ENCODE results near the gene FUT7.

The FUT7 gene

DNA sequence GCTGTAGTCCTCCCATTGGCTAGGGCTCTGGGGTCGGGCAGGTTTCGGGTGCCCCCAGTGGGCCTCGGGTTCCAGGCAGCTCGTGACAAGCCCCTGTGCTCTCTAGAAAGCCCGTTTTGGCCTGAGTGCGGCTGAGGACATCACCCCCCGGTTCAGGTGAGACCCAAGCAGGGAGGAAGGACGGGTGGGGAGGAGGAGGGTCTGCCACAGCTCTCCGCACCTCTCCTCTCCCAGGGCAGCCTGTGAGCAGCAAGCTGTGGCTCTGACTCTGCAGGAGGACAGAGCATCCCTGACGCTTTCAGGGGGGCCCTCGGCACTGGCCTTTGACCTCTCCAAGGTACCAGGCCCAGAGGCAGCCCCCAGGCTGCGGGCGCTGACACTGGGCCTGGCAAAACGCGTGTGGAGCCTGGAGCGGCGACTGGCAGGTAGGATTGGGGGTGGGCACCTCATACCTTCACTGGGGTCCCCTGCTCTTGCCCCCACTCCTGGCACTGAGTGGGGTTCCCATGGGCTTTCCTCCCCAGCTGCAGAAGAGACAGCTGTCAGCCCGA is 39.0 kb downstream of the FUT7 start:
- Histone ChIP-seq H3K36me3 (ENCODE audit: insufficient read depth, low read length) (no peaks in the 10 kb centered on the region), H3K27ac (ENCODE audit: low read depth, low read length) (peak overlapping the region; percentile 76), H3K4me3 (ENCODE audit: low read depth in 1 of 2, low read length in 2 of 2) (peak overlapping the region; percentile 81 to 84), H3K27me3 (ENCODE audit: control insufficient read depth in 1 of 2, insufficient read depth in 2 of 2, low read length in 2 of 2) (peaks cover 13 to 46% of the 10 kb centered on the region in 2 donors), H3K9me3 (ENCODE audit: low read length) (no peaks in the 10 kb centered on the region), H3K4me1 (ENCODE audit: insufficient read depth, low read length) (peaks cover 17% of the 10 kb centered on the region), H3K9ac (ENCODE audit: low read length) (no peak overlapping the region)

DNA sequence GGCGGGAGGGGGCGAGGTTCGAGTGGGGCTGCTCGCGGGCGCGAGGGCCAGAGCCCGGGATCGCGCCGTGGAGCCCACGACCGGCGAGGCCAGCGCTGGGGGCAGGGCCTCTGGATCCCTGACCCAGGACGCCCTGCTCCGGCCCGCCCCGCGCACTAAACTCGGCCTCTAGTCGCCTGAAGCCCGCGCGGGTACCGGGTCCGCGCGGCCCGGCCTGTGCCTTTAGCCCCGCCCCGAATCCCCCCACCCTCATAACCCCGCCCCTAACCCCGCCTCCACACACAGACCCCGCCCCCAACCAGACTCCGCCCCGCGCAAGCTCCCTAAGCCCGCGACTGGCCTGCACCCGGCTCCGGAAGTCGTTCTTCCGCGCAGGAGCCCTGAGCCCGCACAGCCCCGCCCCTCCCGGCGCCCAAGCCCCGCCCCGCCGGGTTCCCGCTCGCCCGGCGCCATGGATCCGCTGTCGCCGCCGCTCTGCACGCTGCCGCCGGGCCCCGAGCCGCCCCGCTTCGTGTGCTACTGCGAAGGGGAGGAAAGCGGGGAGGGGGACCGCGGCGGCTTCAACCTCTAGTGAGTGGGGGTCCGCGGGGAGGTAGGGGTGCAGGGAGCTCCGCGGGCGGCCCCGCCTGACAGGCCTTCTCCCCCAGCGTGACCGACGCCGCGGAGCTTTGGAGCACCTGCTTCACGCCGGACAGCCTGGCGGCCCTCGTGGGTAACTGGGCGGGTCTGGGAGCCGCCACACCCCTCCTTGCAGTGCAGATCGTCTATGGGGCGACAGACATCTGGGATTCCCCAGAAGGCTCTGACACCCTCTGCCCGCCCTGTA is 39.7 kb downstream of the FUT7 start, which contains the start of gene PAXX:
TSS of gene PAXX (plus strand) at position 430 of the 826 bp plus-strand sequence. CDS start at position 452, 22 bp downstream.
- H3K27ac ChIP-seq (ENCODE audit: low read depth, low read length), result peak within 1 kb of the TSS; percentile 76
- H3K9ac ChIP-seq (ENCODE audit: low read length), result no peak within 1 kb of the TSS
- no peaks in the 10 kb centered on the region for H3K9me3 ChIP-seq (ENCODE audit: low read length)
- peaks cover 17% of the 10 kb centered on the region for H3K4me1 ChIP-seq (ENCODE audit: insufficient read depth, low read length)
- H3K27me3 ChIP-seq (ENCODE audit: control insufficient read depth in 1 of 2, insufficient read depth in 2 of 2, low read length in 2 of 2), result peaks cover 12 to 42% of the 10 kb centered on the region in 2 donors
- no peaks in the 10 kb centered on the region for H3K36me3 ChIP-seq (ENCODE audit: insufficient read depth, low read length)
- H3K4me3 ChIP-seq (ENCODE audit: low read depth in 1 of 2, low read length in 2 of 2), result peak within 1 kb of the TSS; percentile 81 to 84

DNA sequence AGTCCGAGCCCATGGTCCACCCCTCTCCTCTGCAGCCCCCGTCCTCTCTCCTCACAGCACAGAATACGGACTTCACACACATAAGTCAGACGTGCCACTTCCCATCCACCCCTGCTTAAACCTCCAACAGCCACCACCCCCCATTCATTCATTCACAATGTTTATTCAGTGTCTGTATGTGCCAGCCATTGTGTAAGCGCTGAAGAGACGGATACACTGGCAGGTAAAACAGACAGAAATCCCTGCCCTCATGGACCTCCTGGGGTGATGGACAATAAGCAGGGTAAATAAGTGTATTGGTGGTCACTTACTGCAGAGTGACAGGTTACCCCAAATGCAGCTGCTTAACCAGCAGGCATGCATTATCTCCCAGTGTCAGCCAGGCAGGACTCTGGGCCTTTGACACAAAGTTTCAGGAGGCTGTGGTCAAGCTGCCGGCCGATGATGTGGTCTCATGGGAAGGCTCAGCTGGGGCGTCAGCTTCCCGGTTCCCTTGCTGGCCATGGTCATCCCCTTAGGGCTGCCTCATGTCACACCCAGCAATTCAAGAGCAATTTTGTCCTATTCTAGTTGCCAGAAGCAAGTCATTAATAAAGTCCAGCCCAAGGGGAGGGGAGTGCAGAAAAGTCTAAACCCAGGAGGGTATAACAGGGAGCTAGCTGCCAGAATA is 41.5 kb downstream of the FUT7 start:
- Histone ChIP-seq H3K9ac (ENCODE audit: low read length) (no peak overlapping the region), H3K4me1 (ENCODE audit: insufficient read depth, low read length) (peaks cover 11% of the 10 kb centered on the region), H3K27ac (ENCODE audit: low read depth, low read length) (no peak overlapping the region), H3K36me3 (ENCODE audit: insufficient read depth, low read length) (no peaks in the 10 kb centered on the region), H3K27me3 (ENCODE audit: control insufficient read depth in 1 of 2, insufficient read depth in 2 of 2, low read length in 2 of 2) (peaks cover 0 to 34% of the 10 kb centered on the region in 2 donors), H3K9me3 (ENCODE audit: low read length) (no peaks in the 10 kb centered on the region), H3K4me3 (ENCODE audit: low read depth in 1 of 2, low read length in 2 of 2) (no peak overlapping the region)

DNA sequence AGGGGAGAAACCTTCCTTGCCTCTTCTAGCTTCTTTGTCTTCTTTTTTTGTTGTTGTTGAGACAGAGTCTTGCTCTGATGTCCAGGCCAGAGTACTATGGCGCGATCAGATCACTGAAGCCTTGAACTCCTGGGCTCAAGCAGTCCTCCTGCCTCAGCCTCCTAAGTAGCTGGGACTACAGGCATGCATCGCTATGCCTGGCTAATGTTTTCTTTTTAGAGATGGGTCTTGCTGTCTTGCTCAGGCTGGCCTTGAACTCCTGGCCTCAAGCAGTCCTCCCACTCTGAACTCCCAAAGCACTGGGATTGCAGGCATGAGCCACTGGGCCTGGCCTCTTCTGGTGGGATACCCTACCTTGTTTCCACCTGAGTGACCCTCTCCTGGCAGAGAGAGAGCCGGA is 43.0 kb downstream of the FUT7 start:
- Histone ChIP-seq H3K27ac (ENCODE audit: low read depth, low read length) (no peak overlapping the region), H3K9ac (ENCODE audit: low read length) (no peak overlapping the region), H3K27me3 (ENCODE audit: control insufficient read depth in 1 of 2, insufficient read depth in 2 of 2, low read length in 2 of 2) (peaks cover 0 to 34% of the 10 kb centered on the region in 2 donors), H3K9me3 (ENCODE audit: low read length) (no peaks in the 10 kb centered on the region), H3K4me1 (ENCODE audit: insufficient read depth, low read length) (peaks cover 11% of the 10 kb centered on the region), H3K4me3 (ENCODE audit: low read depth in 1 of 2, low read length in 2 of 2) (no peak overlapping the region), H3K36me3 (ENCODE audit: insufficient read depth, low read length) (no peaks in the 10 kb centered on the region)

DNA sequence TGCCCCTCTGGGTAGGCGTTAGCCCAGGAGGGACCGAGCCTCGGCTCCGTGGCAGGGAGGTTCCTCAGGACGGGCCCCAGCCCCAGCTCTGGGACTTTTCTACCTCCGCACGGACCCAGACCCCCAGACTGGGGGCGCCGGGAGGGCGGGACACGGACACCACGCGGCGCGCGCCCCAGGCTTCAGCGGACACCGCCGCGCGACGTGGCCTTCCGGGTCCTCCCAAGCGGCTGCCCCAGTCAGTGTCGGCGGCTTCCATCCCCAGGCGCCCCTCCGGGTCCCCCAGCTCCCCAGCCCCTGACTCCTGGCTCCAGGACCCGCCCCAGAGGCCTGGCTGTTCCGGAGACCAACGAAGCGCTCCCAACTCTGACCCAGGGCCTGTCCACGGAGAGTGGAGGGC is 46.0 kb downstream of the FUT7 start:
- H3K4me1 ChIP-seq (ENCODE audit: insufficient read depth, low read length), result no peaks in the 10 kb centered on the region
- no peaks in the 10 kb centered on the region for H3K9me3 ChIP-seq (ENCODE audit: low read length)
- peaks cover 0 to 36% of the 10 kb centered on the region in 2 donors for H3K27me3 ChIP-seq (ENCODE audit: control insufficient read depth in 1 of 2, insufficient read depth in 2 of 2, low read length in 2 of 2)
- H3K36me3 ChIP-seq (ENCODE audit: insufficient read depth, low read length), result no peaks in the 10 kb centered on the region
- no peak overlapping the region for H3K9ac ChIP-seq (ENCODE audit: low read length)
- no peak overlapping the region for H3K4me3 ChIP-seq (ENCODE audit: low read depth in 1 of 2, low read length in 2 of 2)
- H3K27ac ChIP-seq (ENCODE audit: low read depth, low read length), result no peak overlapping the region

DNA sequence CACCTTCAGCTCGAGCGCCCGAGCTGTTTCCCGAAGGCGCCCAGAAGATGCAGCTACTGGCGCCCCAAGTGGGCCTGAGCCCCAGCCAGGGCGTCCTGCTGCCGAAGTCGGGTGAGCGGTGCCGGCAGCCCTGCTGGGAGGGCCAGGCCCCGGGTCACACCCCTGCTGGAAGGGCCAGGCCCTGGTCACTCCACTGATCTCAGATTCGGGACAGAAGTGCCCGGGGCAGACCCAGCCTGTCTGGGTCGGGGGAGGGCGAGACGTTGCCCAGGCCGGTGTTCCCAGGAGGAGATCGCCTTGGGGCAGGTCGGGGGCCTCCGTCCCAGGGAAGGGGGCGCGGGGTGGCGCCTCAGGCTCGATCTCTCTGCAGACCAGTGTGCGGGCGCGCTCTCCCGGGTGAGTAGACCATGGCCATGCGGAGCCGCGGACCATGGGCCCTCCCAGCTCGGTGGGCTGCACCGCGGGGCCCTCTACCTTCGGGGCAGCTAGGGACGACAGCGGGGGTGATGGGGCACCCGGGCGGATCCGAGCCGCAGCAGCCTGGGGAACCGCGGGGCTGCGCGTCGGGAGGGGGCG is 46.8 kb downstream of the FUT7 start:
- Histone ChIP-seq H3K9me3 (ENCODE audit: low read length) (no peaks in the 10 kb centered on the region), H3K27me3 (ENCODE audit: control insufficient read depth in 1 of 2, insufficient read depth in 2 of 2, low read length in 2 of 2) (peaks cover 0 to 36% of the 10 kb centered on the region in 2 donors), H3K4me3 (ENCODE audit: low read depth in 1 of 2, low read length in 2 of 2) (no peak overlapping the region), H3K4me1 (ENCODE audit: insufficient read depth, low read length) (no peaks in the 10 kb centered on the region), H3K36me3 (ENCODE audit: insufficient read depth, low read length) (no peaks in the 10 kb centered on the region), H3K27ac (ENCODE audit: low read depth, low read length) (no peak overlapping the region), H3K9ac (ENCODE audit: low read length) (no peak overlapping the region)

DNA sequence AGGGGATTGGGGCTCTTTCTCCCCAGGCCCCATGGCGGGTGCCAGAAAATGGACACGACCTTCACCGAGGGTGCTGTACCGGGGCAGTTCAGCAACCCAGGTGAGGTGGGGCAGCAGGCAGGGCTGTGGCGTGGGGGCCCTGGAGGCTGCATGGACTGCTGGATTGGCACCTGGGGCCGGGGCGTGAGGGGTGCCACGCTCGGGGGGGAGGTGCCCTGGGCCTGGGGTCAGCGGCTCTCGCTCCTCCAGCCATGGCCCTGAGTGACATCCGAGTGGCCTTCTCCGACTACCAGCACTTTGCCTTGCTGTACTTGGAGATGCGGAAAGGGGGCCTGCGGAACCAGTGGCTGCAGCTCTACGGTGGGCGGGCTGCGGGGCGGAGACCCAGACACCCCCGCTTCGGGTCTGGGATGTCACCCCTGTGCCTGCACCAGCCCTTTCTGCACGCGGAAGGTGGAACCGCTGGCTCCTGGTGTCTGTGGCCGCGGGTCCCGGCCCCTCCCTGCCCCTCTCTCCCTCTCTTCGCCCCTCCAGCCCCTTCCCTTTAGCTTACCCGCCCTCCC is 47.3 kb downstream of the FUT7 start:
- no peaks in the 10 kb centered on the region for H3K36me3 ChIP-seq (ENCODE audit: insufficient read depth, low read length)
- no peak overlapping the region for H3K4me3 ChIP-seq (ENCODE audit: low read depth in 1 of 2, low read length in 2 of 2)
- peaks cover 0 to 36% of the 10 kb centered on the region in 2 donors for H3K27me3 ChIP-seq (ENCODE audit: control insufficient read depth in 1 of 2, insufficient read depth in 2 of 2, low read length in 2 of 2)
- no peak overlapping the region for H3K27ac ChIP-seq (ENCODE audit: low read depth, low read length)
- H3K4me1 ChIP-seq (ENCODE audit: insufficient read depth, low read length), result no peaks in the 10 kb centered on the region
- H3K9ac ChIP-seq (ENCODE audit: low read length), result no peak overlapping the region
- H3K9me3 ChIP-seq (ENCODE audit: low read length), result no peaks in the 10 kb centered on the region

DNA sequence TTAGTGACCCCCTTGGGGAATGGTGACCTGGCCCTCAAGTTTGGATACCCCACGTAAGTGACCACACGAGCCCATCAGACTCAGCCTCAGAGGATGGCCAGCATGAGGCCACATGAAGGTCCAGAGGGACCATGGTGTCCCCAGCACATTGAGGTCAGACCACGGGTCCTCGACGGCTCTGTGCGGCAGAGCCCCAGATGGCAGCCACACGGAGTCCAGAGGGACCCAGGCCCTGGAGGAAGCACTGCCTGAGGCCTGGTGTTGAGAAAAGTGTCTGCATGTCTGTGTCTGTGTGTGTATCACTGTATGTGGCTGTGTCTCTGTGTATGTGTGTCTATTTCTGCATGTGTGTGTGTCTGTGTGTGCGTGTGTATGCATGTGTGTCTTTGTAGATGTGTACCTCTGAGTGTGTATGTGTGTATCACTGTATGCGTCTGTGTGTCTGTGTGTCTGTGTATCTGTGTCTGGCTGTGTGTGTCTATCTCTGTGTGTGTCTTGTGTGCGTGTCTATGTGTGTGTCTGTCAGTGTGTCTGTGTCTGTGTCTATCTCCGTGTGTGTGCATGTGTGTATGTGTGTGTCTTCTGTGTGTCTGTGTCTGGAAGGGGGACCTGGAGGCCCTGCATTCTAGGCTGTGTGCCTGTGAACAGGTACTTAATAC is 48.1 kb downstream of the FUT7 start:
- Histone ChIP-seq H3K27ac (ENCODE audit: low read depth, low read length) (no peak overlapping the region), H3K4me3 (ENCODE audit: low read depth in 1 of 2, low read length in 2 of 2) (no peak overlapping the region), H3K27me3 (ENCODE audit: control insufficient read depth in 1 of 2, insufficient read depth in 2 of 2, low read length in 2 of 2) (peaks cover 0 to 36% of the 10 kb centered on the region in 2 donors), H3K4me1 (ENCODE audit: insufficient read depth, low read length) (no peaks in the 10 kb centered on the region), H3K36me3 (ENCODE audit: insufficient read depth, low read length) (no peaks in the 10 kb centered on the region), H3K9ac (ENCODE audit: low read length) (no peak overlapping the region), H3K9me3 (ENCODE audit: low read length) (no peaks in the 10 kb centered on the region)

DNA sequence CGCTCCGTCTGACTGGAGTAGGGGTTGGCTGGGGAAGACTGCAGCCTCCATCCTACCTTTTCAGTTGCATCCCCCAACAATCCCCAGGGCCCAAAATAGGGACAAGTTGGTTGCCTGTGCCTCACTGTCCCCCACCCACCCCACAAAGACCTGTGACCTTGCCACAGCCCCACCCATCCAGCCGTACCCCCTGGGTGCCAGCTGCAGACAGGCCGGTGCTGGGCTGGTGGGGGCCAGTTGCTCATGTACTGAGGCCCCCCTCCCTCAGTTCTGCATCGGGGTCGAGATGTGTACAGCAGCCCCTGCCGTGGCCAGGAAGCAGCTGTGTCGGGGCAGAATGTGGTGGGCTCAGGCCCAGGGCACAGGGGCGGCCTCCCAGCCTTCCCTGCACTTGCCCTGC is 48.7 kb downstream of the FUT7 start:
- Histone ChIP-seq H3K36me3 (ENCODE audit: insufficient read depth, low read length) (no peaks in the 10 kb centered on the region), H3K9me3 (ENCODE audit: low read length) (no peaks in the 10 kb centered on the region), H3K4me1 (ENCODE audit: insufficient read depth, low read length) (no peaks in the 10 kb centered on the region), H3K4me3 (ENCODE audit: low read depth in 1 of 2, low read length in 2 of 2) (no peak overlapping the region), H3K27ac (ENCODE audit: low read depth, low read length) (no peak overlapping the region), H3K27me3 (ENCODE audit: control insufficient read depth in 1 of 2, insufficient read depth in 2 of 2, low read length in 2 of 2) (peaks cover 0 to 36% of the 10 kb centered on the region in 2 donors), H3K9ac (ENCODE audit: low read length) (no peak overlapping the region)

DNA sequence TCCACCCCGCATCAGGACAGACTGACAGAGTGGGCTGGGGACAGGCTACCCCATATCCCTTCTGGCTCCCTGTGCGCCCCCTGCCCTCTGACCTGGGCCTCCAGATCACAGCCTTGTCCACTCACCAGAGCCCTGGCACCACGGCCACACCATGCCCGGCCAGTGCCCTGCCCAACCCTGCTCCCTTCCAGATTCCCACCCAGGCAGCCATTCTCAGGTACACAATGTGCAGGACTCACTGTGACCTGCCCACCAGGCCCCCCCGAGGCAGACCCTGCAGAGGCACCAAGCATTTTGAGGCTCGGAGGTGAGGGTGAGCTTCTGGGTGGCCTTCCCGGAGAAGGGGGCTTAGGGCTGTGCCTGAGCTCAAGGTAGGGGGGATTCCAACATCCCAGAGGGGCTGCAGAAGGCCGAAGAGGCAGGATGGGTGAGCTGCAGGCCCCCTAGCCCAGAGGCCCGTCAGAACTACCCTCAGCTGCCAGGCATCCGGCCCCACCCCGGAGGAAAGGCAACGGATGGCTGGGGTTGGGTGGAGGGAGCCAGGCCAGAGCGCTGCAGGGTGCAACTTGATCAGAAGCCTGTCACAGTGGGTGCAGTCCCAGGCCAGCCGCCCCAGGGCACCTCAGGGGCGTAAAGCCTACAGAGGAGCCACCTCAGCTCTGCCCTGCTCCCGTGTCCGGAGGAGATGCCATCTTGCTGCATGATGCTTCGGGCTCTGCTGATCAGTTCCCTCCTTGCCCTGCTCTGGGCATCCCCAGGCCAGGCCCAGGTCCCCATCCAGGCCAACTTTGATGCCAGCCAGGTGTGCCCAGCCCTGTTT is 49.4 kb downstream of the FUT7 start, which contains the start of gene LCNL1:
TSS of gene LCNL1 (plus strand) at position 762 of the 820 bp plus-strand sequence. CDS start 594 bp downstream, outside the sequence.
- Histone ChIP-seq H3K9ac (ENCODE audit: low read length) (no peak within 1 kb of the TSS), H3K27ac (ENCODE audit: low read depth, low read length) (no peak within 1 kb of the TSS), H3K4me1 (ENCODE audit: insufficient read depth, low read length) (no peaks in the 10 kb centered on the region)

More for the DNA sequence above, 49.4 kb downstream of the FUT7 start, which contains the start of gene LCNL1:
- Histone ChIP-seq H3K4me3 (ENCODE audit: low read depth in 1 of 2, low read length in 2 of 2) (no peak within 1 kb of the TSS), H3K36me3 (ENCODE audit: insufficient read depth, low read length) (no peaks in the 10 kb centered on the region), H3K9me3 (ENCODE audit: low read length) (no peaks in the 10 kb centered on the region), H3K27me3 (ENCODE audit: control insufficient read depth in 1 of 2, insufficient read depth in 2 of 2, low read length in 2 of 2) (peaks cover 0 to 43% of the 10 kb centered on the region in 2 donors)

All from muscle layer of colon (tissue), 2 donors.